GM12864 (cell line): Measurements from ENCODE around the gene METTL22.

ENCODE experiments used
- DNase-seq: peaks from one replicate; pipeline ENCODE4 v3.0.0-alpha.2; 2011; ENCODE audit warnings: low read depth
- H3K4me3 ChIP-seq: 2 replicates; pipeline ENCODE4 v1.5.1; 2011; ENCODE audit warnings: mild to moderate bottlenecking, low read depth, low read length, control low read depth
- TF ChIP-seq, protein P1 (sequence below): IDR thresholded peaks from 2 replicates; pipeline ENCODE4 v1.5.1; 2011; ENCODE audit warnings: low read depth, mild to moderate bottlenecking, moderate library complexity, low read length, control low read depth, inconsistent platforms; ENCODE audit errors: missing control alignments

The METTL22 gene

DNA sequence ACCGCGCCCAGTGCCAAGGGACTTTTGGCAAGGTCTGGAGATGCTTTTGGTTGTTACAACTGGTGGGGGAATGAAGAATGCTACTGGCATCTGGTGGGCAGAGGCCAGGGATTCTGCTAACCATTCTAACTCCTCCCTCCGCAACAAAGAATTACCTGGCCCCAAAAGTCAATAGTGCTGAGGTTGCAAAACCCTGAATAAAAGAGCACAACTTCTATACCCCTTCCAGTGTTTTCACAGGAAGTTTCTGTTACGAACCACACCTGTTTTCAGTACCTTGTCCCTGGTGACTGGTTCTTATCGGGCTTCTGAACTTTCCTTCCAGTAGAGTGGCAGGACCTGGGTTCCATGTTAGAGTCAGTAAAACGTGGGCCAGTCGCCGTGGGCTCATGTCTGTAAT lies 70.2 kb downstream of the METTL22 start:
- H3K4me3 ChIP-seq, result no peak overlapping the region
- TF ChIP-seq, protein P1, sequence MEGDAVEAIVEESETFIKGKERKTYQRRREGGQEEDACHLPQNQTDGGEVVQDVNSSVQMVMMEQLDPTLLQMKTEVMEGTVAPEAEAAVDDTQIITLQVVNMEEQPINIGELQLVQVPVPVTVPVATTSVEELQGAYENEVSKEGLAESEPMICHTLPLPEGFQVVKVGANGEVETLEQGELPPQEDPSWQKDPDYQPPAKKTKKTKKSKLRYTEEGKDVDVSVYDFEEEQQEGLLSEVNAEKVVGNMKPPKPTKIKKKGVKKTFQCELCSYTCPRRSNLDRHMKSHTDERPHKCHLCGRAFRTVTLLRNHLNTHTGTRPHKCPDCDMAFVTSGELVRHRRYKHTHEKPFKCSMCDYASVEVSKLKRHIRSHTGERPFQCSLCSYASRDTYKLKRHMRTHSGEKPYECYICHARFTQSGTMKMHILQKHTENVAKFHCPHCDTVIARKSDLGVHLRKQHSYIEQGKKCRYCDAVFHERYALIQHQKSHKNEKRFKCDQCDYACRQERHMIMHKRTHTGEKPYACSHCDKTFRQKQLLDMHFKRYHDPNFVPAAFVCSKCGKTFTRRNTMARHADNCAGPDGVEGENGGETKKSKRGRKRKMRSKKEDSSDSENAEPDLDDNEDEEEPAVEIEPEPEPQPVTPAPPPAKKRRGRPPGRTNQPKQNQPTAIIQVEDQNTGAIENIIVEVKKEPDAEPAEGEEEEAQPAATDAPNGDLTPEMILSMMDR, result no peak
- no peak for DNase-seq

DNA sequence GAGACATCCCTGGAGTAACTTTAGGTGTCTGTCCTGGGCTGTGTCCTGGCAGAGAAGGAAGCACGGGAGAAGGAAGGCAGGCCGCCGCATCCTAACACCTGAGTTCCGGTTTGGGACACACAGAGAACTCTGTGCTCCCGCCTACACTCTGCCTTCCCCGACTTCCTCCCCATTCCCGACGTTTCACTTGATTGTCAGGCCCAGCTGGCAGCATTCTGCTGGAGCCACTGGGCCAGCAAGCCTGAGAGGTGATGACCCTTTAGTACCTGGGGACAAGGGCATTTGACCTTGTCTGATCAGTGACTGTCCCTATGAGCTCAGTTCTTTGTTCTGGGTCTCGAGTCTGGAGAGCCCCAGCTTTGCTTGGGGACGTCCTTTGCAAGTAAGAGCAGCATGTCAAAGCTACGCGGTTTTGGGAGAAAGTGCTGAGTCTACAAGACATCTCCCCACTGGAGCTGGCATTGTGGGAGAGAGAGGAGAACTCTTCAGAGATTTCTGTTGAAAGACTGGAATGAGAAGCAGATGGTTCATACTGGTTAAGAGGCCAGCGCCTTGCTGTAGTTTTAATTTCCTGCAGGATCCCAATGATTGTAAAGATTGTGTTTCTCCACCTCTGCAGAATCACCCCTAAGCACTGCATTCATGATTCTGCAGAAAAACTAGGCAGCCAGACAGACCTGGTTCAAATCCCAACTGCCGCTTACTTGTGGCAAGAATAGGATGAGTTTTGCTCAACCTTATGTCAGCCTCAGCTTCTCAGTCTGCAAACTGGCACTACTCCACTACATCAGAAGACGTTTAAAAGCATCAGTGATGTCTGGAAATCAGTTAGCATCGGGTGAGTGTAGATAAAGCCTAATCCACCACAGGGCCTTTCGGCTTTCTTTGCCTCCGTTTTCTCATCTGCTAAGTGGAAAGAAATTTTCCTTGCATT lies 73.6 kb downstream of the METTL22 start:
- no peak overlapping the region for H3K4me3 ChIP-seq
- no peak for DNase-seq
- TF ChIP-seq, protein P1, result no peak

DNA sequence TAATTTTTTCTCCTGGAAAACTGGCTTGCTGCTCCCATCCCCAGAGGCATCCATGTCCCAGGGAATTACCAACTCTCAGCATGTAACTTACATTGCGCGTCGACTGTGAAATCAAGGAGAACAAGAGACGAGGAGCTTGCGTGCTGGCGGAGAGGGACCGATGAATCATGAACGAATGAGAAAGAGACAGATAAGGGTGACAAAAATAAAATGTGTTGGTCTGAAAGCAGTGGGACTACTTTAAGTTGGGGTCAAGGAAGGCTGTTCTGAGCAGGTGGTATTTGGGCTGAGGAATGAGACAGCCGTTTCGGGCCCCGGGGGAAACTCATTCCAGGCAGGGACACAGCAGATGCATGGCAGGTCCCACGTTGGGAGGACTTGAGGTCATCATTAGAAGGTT lies 75.4 kb downstream of the METTL22 start:
- H3K4me3 ChIP-seq, result no peak overlapping the region
- no peak for DNase-seq
- TF ChIP-seq, protein P1, result no peak

DNA sequence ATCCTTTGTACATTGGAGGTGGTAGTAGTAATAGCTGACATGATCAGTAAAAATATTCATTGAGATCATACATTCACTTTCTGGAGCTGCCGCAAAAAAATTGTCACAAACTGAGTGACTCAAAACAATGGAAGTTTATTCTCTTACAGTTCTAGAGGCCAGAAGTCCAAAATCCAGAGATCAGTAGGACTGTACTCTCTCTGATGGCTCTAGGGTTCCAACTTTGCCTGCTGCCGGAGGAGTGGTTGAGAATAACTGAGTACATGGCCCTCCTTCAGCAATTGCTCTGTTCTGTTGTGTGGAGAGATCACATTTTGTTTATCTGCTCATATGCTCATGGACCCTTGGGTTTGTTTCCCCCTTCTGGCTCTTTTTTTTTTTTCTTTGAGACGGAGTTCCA lies 76.5 kb downstream of the METTL22 start:
- no peak for DNase-seq
- TF ChIP-seq, protein P1, result no peak
- no peak overlapping the region for H3K4me3 ChIP-seq
